Nephron progenitor cell (in vitro differentiated cells): Measurements from ENCODE around the gene TBATA.

Source experiments
- DNase-seq: peaks from one replicate; pipeline ENCODE4 v3.0.0; 2021
- H3K27ac Mint-ChIP-seq: 2 replicates; pipeline ENCODE4 v1.8.0; 2021; ENCODE audit warnings: mild to moderate bottlenecking, moderate library complexity, mixed read lengths
- H3K27me3 Mint-ChIP-seq: 2 replicates; pipeline ENCODE4 v1.8.0; 2021; ENCODE audit warnings: mild to moderate bottlenecking, low read depth, mixed read lengths; ENCODE audit not compliant: poor library complexity
- H3K36me3 Mint-ChIP-seq: 2 replicates; pipeline ENCODE4 v1.8.0; 2021; ENCODE audit warnings: low read depth, mixed read lengths
- H3K4me1 Mint-ChIP-seq: 2 replicates; pipeline ENCODE4 v1.8.0; 2021; ENCODE audit warnings: mixed read lengths
- H3K4me3 Mint-ChIP-seq: 2 replicates; pipeline ENCODE4 v1.8.0; 2021; ENCODE audit warnings: mild to moderate bottlenecking, moderate library complexity, mixed read lengths
- H3K9me3 Mint-ChIP-seq: 2 replicates; pipeline ENCODE4 v1.8.0; 2021; ENCODE audit warnings: mild to moderate bottlenecking, moderate library complexity, mixed read lengths
- CTCF ChIP-seq: fragments of 200-600 bp; sonication (generic); IDR thresholded peaks from 2 replicates; pipeline ENCODE4 v1.5.0; 2021; ENCODE audit warnings: antibody characterized with exemption

The TBATA gene

GRCh38 chr10:70759781-70760180 lies 25.4 kb downstream of the TBATA start:
- no peak for TF ChIP-seq CTCF

GRCh38 chr10:70758757-70759514 lies 26.2 kb downstream of the TBATA start:
- peak; percentile 79 for DNase-seq
- H3K9me3 Mint-ChIP-seq: no peaks in the 10 kb centered on the region

More at GRCh38 chr10:70759781-70760180, 25.4 kb downstream of the TBATA start:
- DNase-seq: no peak
- H3K9me3 Mint-ChIP-seq: no peaks in the 10 kb centered on the region
- peaks cover 26% of the 10 kb centered on the region for H3K4me1 Mint-ChIP-seq
- no peak overlapping the region for H3K4me3 Mint-ChIP-seq
- peaks cover 7% of the 10 kb centered on the region for H3K27me3 Mint-ChIP-seq
- no peak overlapping the region for H3K27ac Mint-ChIP-seq
- no peaks in the 10 kb centered on the region for H3K36me3 Mint-ChIP-seq

GRCh38 chr10:70757856-70758255 lies 27.3 kb downstream of the TBATA start:
- Mint-ChIP-seq H3K4me3 (no peak overlapping the region), H3K36me3 (no peaks in the 10 kb centered on the region), H3K27me3 (peaks cover 12% of the 10 kb centered on the region), H3K4me1 (peaks cover 28% of the 10 kb centered on the region), H3K9me3 (no peaks in the 10 kb centered on the region), H3K27ac (no peak overlapping the region)
- TF ChIP-seq CTCF: no peak
- no peak for DNase-seq

More at GRCh38 chr10:70758757-70759514, 26.2 kb downstream of the TBATA start:
- no peak overlapping the region for H3K4me3 Mint-ChIP-seq
- no peak overlapping the region for H3K27ac Mint-ChIP-seq
- no peaks in the 10 kb centered on the region for H3K36me3 Mint-ChIP-seq
- H3K27me3 Mint-ChIP-seq: peaks cover 7% of the 10 kb centered on the region
- peak; percentile 82 for TF ChIP-seq CTCF
- peaks cover 34% of the 10 kb centered on the region for H3K4me1 Mint-ChIP-seq

GRCh38 chr10:70756700-70757360 lies 28.3 kb downstream of the TBATA start:
- Mint-ChIP-seq H3K27ac (no peak overlapping the region), H3K9me3 (no peaks in the 10 kb centered on the region), H3K27me3 (peaks cover 13% of the 10 kb centered on the region), H3K36me3 (no peaks in the 10 kb centered on the region), H3K4me1 (peaks cover 20% of the 10 kb centered on the region), H3K4me3 (no peak overlapping the region)
- no peak for TF ChIP-seq CTCF
- DNase-seq: no peak

GRCh38 chr10:70753841-70754621 lies 31.1 kb downstream of the TBATA start:
- Mint-ChIP-seq H3K36me3 (no peaks in the 10 kb centered on the region), H3K4me1 (peaks cover 15% of the 10 kb centered on the region), H3K27ac (no peak overlapping the region), H3K27me3 (peaks cover 22% of the 10 kb centered on the region), H3K9me3 (no peaks in the 10 kb centered on the region), H3K4me3 (no peak overlapping the region)
- TF ChIP-seq CTCF: no peak
- no peak for DNase-seq
